ENCODE measurements around the gene TLCD5. TPM values are rescaled to one million over a fixed set of nuclear protein-coding genes. Genes with fewer than 3 reads are reported as not detected.
A peak's percentile ranks its signal among the peaks of the same experiment; 100 is the strongest.

TLCD5 gene
- total RNA-seq, 4 donors from 2014 or later = 1.4 to 3.1 (median 2.2) TPM

DNA sequence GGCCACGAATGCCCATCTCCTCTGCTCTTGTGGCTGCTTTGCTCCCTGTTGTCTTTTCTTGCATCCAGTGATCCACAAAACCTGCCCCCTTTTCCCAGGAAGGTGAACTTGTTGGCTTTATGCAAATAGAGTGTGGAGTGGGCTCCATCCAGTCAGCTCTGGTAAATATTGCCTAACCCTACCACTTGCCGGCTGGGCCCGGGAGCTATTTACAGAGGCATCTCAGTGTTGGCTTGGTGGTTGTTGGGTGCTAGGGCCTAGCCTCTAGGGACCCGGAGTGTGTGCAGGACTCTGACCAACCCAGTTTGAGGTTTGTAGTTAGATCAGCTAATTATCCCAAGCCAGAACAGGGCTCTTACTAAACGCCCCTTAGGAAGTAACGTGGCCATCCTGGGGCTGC lies 40.8 kb upstream of the TLCD5 start:
- H3K27me3 ChIP-seq = no peaks in the 10 kb centered on the region
- TF ChIP-seq, protein P1, sequence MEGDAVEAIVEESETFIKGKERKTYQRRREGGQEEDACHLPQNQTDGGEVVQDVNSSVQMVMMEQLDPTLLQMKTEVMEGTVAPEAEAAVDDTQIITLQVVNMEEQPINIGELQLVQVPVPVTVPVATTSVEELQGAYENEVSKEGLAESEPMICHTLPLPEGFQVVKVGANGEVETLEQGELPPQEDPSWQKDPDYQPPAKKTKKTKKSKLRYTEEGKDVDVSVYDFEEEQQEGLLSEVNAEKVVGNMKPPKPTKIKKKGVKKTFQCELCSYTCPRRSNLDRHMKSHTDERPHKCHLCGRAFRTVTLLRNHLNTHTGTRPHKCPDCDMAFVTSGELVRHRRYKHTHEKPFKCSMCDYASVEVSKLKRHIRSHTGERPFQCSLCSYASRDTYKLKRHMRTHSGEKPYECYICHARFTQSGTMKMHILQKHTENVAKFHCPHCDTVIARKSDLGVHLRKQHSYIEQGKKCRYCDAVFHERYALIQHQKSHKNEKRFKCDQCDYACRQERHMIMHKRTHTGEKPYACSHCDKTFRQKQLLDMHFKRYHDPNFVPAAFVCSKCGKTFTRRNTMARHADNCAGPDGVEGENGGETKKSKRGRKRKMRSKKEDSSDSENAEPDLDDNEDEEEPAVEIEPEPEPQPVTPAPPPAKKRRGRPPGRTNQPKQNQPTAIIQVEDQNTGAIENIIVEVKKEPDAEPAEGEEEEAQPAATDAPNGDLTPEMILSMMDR (IDR thresholded peaks at IDR 0.05) = no peak
- no peak for TF ChIP-seq POLR2A (IDR thresholded peaks at IDR 0.05)
- H3K27ac ChIP-seq = no peak overlapping the region
- DNase-seq = no peak
- no peak overlapping the region for H3K4me3 ChIP-seq
- no peaks in the 10 kb centered on the region for H3K9me3 ChIP-seq
- no peaks in the 10 kb centered on the region for H3K36me3 ChIP-seq
- H3K4me1 ChIP-seq = no peaks in the 10 kb centered on the region

DNA sequence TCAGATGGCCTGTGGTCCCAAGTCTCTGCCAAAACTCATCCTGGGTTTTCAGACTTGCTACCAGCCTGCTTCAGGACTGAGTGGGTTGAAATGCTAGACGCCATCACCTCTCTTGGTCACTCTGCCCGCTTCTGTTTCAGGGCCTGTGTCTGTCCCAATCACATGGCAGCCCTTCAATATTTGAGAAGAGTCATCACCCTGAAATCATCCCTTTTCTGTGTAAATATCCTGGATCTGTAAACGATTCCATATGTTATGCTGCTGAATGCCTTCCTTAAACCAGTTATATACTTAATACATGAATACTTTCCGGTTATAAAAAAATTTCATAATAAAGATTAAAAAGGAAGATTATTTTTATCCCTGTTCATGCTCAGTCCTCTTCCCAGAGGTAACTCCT lies 39.8 kb upstream of the TLCD5 start:
- Histone ChIP-seq H3K9me3 (no peaks in the 10 kb centered on the region), H3K36me3 (no peaks in the 10 kb centered on the region), H3K4me1 (no peaks in the 10 kb centered on the region), H3K4me3 (no peak overlapping the region), H3K27me3 (no peaks in the 10 kb centered on the region), H3K27ac (no peak overlapping the region)
- no peak for DNase-seq
- TF ChIP-seq, protein P1 (IDR thresholded peaks at IDR 0.05) = no peak
- TF ChIP-seq POLR2A (IDR thresholded peaks at IDR 0.05) = no peak

DNA sequence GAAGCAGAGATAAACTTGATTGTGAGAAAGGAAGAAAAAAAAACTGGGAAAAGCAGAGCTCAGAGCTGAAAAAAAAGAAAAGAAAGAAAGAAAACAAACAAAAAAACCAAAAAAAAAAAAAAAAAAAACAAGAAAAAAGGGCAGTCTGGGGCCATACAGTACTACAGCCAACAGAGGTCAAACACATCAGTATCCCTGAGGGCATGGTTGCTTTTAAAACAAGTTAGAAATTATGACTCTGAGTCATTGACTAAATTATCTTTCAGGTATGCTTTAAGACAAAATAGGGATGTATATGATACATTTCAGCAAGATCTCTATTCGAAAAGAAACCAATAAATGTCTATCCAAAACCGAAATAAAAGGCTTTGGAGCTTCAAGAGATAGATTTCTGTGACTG lies 37.1 kb upstream of the TLCD5 start:
- no peaks in the 10 kb centered on the region for H3K9me3 ChIP-seq
- no peaks in the 10 kb centered on the region for H3K27me3 ChIP-seq
- no peak overlapping the region for H3K27ac ChIP-seq
- TF ChIP-seq, protein P1 (IDR thresholded peaks at IDR 0.05) = no peak
- TF ChIP-seq POLR2A (IDR thresholded peaks at IDR 0.05) = no peak
- no peaks in the 10 kb centered on the region for H3K36me3 ChIP-seq
- no peak overlapping the region for H3K4me3 ChIP-seq
- DNase-seq = no peak
- peaks cover 0 to 5% (median 0%) of the 10 kb centered on the region in 4 donors for H3K4me1 ChIP-seq

DNA sequence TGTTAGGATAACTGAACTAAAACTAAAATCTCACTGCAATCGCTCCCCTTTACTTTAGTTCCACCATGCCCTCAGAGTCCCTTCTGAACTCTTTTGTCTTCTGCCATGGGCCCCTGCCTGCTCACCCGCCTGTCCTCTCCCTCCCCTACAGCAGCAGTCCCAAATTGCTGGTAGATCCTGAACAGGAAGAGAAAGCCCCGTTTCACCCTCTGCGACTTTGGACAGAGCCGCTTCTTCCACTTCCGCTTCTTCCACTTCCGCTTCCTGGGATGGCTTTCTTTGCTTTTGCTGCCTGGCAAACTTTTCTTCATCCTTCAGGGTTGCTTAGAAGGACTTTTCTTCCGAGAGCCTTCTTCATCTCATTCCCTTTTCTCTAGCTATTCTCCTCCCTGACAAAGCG lies 35.7 kb upstream of the TLCD5 start:
- peaks cover 0 to 5% (median 0%) of the 10 kb centered on the region in 4 donors for H3K4me1 ChIP-seq
- H3K36me3 ChIP-seq = no peaks in the 10 kb centered on the region
- no peak overlapping the region for H3K27ac ChIP-seq
- no peaks in the 10 kb centered on the region for H3K9me3 ChIP-seq
- TF ChIP-seq POLR2A (IDR thresholded peaks at IDR 0.05) = no peak
- TF ChIP-seq, protein P1 (IDR thresholded peaks at IDR 0.05) = no peak
- H3K4me3 ChIP-seq = no peak overlapping the region
- H3K27me3 ChIP-seq = no peaks in the 10 kb centered on the region
- no peak for DNase-seq

DNA sequence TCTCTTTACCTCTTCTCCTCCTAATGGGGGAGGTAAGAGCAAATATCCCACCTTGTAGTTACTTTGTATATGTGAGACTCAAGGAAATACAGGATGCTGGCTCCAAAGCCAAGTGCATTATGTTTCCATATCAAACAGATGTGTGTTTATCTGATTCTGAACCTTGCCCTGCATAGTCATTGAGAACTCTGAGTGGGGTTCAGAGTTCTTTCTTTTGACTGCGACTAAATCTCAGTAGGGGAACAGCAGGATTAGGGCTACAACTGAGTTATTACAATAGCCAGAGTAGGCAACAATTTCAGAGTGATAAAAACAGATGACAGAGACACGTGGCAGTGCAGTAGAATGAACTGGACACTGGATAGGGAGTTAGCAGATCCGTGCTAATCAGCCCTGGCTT lies 34.1 kb upstream of the TLCD5 start:
- no peak overlapping the region for H3K4me3 ChIP-seq
- peak overlapping the region in 1 of 4 donors; percentile 34 for H3K27ac ChIP-seq
- no peaks in the 10 kb centered on the region for H3K36me3 ChIP-seq
- no peak for DNase-seq
- H3K27me3 ChIP-seq = no peaks in the 10 kb centered on the region
- no peak for TF ChIP-seq POLR2A (IDR thresholded peaks at IDR 0.05)
- TF ChIP-seq, protein P1 (IDR thresholded peaks at IDR 0.05) = no peak
- peaks cover 0 to 11% (median 0%) of the 10 kb centered on the region in 4 donors for H3K4me1 ChIP-seq
- H3K9me3 ChIP-seq = no peaks in the 10 kb centered on the region
